PC-9 (cell line): ENCODE measurements around the gene MGLL.

Source experiments
- EZH2 ChIP-seq: fragments of 200-600 bp; sonication (generic); IDR thresholded peaks from 2 replicates; pipeline ENCODE4 v1.8.0; 2017; ENCODE audit warnings: antibody characterized with exemption, low read depth
- TF ChIP-seq, protein P1 (sequence below): fragments of 200-600 bp; sonication (generic); conservative IDR thresholded peaks from 2 replicates; pipeline ENCODE4 v1.6.1; 2017; ENCODE audit warnings: mixed run types, antibody characterized with exemption, mild to moderate bottlenecking, moderate library complexity

- TF ChIP-seq, protein P1, sequence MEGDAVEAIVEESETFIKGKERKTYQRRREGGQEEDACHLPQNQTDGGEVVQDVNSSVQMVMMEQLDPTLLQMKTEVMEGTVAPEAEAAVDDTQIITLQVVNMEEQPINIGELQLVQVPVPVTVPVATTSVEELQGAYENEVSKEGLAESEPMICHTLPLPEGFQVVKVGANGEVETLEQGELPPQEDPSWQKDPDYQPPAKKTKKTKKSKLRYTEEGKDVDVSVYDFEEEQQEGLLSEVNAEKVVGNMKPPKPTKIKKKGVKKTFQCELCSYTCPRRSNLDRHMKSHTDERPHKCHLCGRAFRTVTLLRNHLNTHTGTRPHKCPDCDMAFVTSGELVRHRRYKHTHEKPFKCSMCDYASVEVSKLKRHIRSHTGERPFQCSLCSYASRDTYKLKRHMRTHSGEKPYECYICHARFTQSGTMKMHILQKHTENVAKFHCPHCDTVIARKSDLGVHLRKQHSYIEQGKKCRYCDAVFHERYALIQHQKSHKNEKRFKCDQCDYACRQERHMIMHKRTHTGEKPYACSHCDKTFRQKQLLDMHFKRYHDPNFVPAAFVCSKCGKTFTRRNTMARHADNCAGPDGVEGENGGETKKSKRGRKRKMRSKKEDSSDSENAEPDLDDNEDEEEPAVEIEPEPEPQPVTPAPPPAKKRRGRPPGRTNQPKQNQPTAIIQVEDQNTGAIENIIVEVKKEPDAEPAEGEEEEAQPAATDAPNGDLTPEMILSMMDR, result no peak
- TF ChIP-seq EZH2, result no peak
These were observed 170.7 kb downstream of the MGLL start for GRCh38 chr3:127651516-127652172.
